Mesenchymal stem cell (in vitro differentiated cells and primary cell): ENCODE results near the gene PNMA6E.

Experiments
- DNase-seq: peaks from one replicate; pipeline ENCODE4 v3.0.0-alpha.2; 2013
- H2AFZ ChIP-seq: one replicate; pipeline ENCODE4 v1.6.1; 2013; ENCODE audit warnings: low read depth, mild to moderate bottlenecking, control low read depth, inconsistent platforms, low read length, moderate library complexity
- H2AK5ac ChIP-seq: 2 replicates; pipeline ENCODE4 v1.6.1; 2013; ENCODE audit warnings: low read length, moderate library complexity, mild to moderate bottlenecking, inconsistent platforms; ENCODE audit not compliant: severe bottlenecking
- H2BK120ac ChIP-seq: one replicate; pipeline ENCODE4 v1.6.1; 2013; ENCODE audit warnings: low read depth, mild to moderate bottlenecking, inconsistent platforms, low read length, moderate library complexity
- H2BK12ac ChIP-seq, 2 experiments: one replicate each; pipeline ENCODE4 v1.6.1; 2013; ENCODE audit warnings: inconsistent platforms in 2 of 2, low read length in 2 of 2, mild to moderate bottlenecking in 2 of 2, moderate library complexity in 2 of 2, control low read depth in 1 of 2
- H2BK15ac ChIP-seq: one replicate; pipeline ENCODE4 v1.6.1; 2013; ENCODE audit warnings: mild to moderate bottlenecking, low read depth, inconsistent platforms; ENCODE audit not compliant: poor library complexity, severe bottlenecking
- H2BK5ac ChIP-seq: 2 replicates; pipeline ENCODE4 v1.6.1; 2013; ENCODE audit warnings: low read depth, mild to moderate bottlenecking, low read length, control low read depth, inconsistent platforms; ENCODE audit not compliant: poor library complexity, severe bottlenecking
- H3K14ac ChIP-seq, 2 experiments: one replicate each; pipeline ENCODE4 v1.6.1; 2013; ENCODE audit warnings: inconsistent platforms in 2 of 2, low read length in 2 of 2, control low read depth in 1 of 2, mild to moderate bottlenecking in 1 of 2, moderate library complexity in 1 of 2
- H3K18ac ChIP-seq, 2 experiments: one replicate each; pipeline ENCODE4 v1.6.1; 2013; ENCODE audit warnings: inconsistent platforms in 2 of 2, low read length in 2 of 2, control low read depth in 1 of 2, low read depth in 1 of 2, mild to moderate bottlenecking in 1 of 2
- H3K23ac ChIP-seq, 2 experiments: one replicate each; pipeline ENCODE4 v1.6.1; 2013; ENCODE audit warnings: inconsistent platforms in 2 of 2, low read length in 2 of 2, mild to moderate bottlenecking in 2 of 2, moderate library complexity in 2 of 2, control low read depth in 1 of 2
- H3K27ac ChIP-seq: 2 replicates; pipeline ENCODE4 v1.5.1; 2013; ENCODE audit warnings: mild to moderate bottlenecking, moderate library complexity, low read length, control low read depth, inconsistent platforms; ENCODE audit not compliant: poor library complexity, severe bottlenecking
- H3K27me3 ChIP-seq, 2 experiments: 2 replicates each; pipeline versions ENCODE4 v1.6.1 to v1.7.0; 2013; ENCODE audit warnings: low read length in 2 of 2, mild to moderate bottlenecking in 2 of 2, moderate library complexity in 2 of 2, control low read depth in 1 of 2, inconsistent platforms in 1 of 2; ENCODE audit not compliant: control insufficient read depth in 1 of 2, insufficient read depth in 1 of 2
- H3K36me3 ChIP-seq, 2 experiments: 2 replicates each; pipeline versions ENCODE4 v1.6.1 to v1.7.0; 2013; ENCODE audit warnings: low read length in 2 of 2, control low read depth in 1 of 2, inconsistent platforms in 1 of 2, low read depth in 1 of 2, mild to moderate bottlenecking in 1 of 2; ENCODE audit not compliant: insufficient read depth in 2 of 2, control insufficient read depth in 1 of 2
- H3K4ac ChIP-seq, 2 experiments: one replicate each; pipeline ENCODE4 v1.6.1; 2013; ENCODE audit warnings: inconsistent platforms in 2 of 2, low read length in 2 of 2, mild to moderate bottlenecking in 2 of 2, moderate library complexity in 2 of 2, control low read depth in 1 of 2, low read depth in 1 of 2
- H3K4me1 ChIP-seq: 2 replicates; pipeline ENCODE4 v1.6.1; 2013; ENCODE audit warnings: low read depth, low read length, control low read depth; ENCODE audit not compliant: control insufficient read depth, insufficient read depth
- H3K4me2 ChIP-seq: 2 replicates; pipeline ENCODE4 v1.6.1; 2013; ENCODE audit warnings: low read length, mild to moderate bottlenecking, inconsistent platforms; ENCODE audit not compliant: poor library complexity, severe bottlenecking
- H3K4me3 ChIP-seq, 2 experiments: 2 replicates each; pipeline versions ENCODE4 v1.5.1 to v1.7.0; 2013; ENCODE audit warnings: low read length in 2 of 2, mild to moderate bottlenecking in 2 of 2, control low read depth in 1 of 2, low read depth in 1 of 2; ENCODE audit not compliant: insufficient read depth in 1 of 2
- H3K79me1 ChIP-seq: replicated peaks from 2 replicates; pipeline ENCODE4 v1.6.1; 2013; ENCODE audit warnings: mild to moderate bottlenecking, control low read depth, low read length, inconsistent platforms; ENCODE audit not compliant: poor library complexity, severe bottlenecking
- H3K9ac ChIP-seq: 2 replicates; pipeline ENCODE4 v1.7.0; 2013; ENCODE audit warnings: mild to moderate bottlenecking, low read length, moderate library complexity
- H3K9me3 ChIP-seq: 2 replicates; pipeline ENCODE4 v1.7.0; 2013; ENCODE audit warnings: mild to moderate bottlenecking, low read length; ENCODE audit not compliant: control insufficient read depth
- H4K8ac ChIP-seq: one replicate; pipeline ENCODE4 v1.6.1; 2013; ENCODE audit warnings: inconsistent platforms, mild to moderate bottlenecking, low read length, moderate library complexity
- H4K91ac ChIP-seq: one replicate; pipeline ENCODE4 v1.6.1; 2013; ENCODE audit warnings: mild to moderate bottlenecking, low read length, inconsistent platforms
- WGBS: methylation state at CpG from one replicate; pipeline ENCODE4 v1.1.7; 2013; ENCODE audit warnings: mixed read lengths; 5-methylcytosine and 5-hydroxymethylcytosine counted together

The PNMA6E gene

GRCh38 chrX:153351981-153352380 is 49.2 kb downstream of the PNMA6E start:
- no peak overlapping the region for H3K4me2 ChIP-seq
- WGBS: 91% methylated on average over 8 of the region's 8 CpGs
- H2BK120ac ChIP-seq: no peak overlapping the region
- H3K18ac ChIP-seq: no peak overlapping the region
- H3K79me1 ChIP-seq: peaks cover 2% of the 10 kb centered on the region
- H4K91ac ChIP-seq: no peak overlapping the region
- no peak overlapping the region for H3K9ac ChIP-seq
- H3K9me3 ChIP-seq: peaks cover 10% of the 10 kb centered on the region
- H3K4ac ChIP-seq: no peak overlapping the region
- H2BK15ac ChIP-seq: no peak overlapping the region
- H3K4me1 ChIP-seq: no peaks in the 10 kb centered on the region
- no peak overlapping the region for H3K14ac ChIP-seq
- DNase-seq: no peak
- H3K27me3 ChIP-seq: peaks cover 0 to 13% of the 10 kb centered on the region in 2 experiments
- no peak overlapping the region for H2BK12ac ChIP-seq
- H2BK5ac ChIP-seq: no peak overlapping the region
- H2AFZ ChIP-seq: no peak overlapping the region
- H4K8ac ChIP-seq: no peak overlapping the region
- no peak overlapping the region for H3K4me3 ChIP-seq
- H3K36me3 ChIP-seq: peaks cover 24 to 43% of the 10 kb centered on the region in 2 experiments
- H2AK5ac ChIP-seq: no peak overlapping the region
- no peak overlapping the region for H3K27ac ChIP-seq
- H3K23ac ChIP-seq: no peak overlapping the region

- H2BK120ac ChIP-seq: no peak overlapping the region
- DNase-seq: no peak
- no peaks in the 10 kb centered on the region for H3K4me1 ChIP-seq
- no peak overlapping the region for H4K8ac ChIP-seq
- H3K4me3 ChIP-seq: no peak overlapping the region
- H3K27me3 ChIP-seq: peaks cover 0 to 13% of the 10 kb centered on the region in 2 experiments
- H2BK5ac ChIP-seq: no peak overlapping the region
- no peak overlapping the region for H3K18ac ChIP-seq
- no peak overlapping the region for H4K91ac ChIP-seq
- H3K4ac ChIP-seq: no peak overlapping the region
- H3K23ac ChIP-seq: no peak overlapping the region
- WGBS: 100% methylated on average over 4 of the region's 5 CpGs
- no peak overlapping the region for H2AFZ ChIP-seq
- H3K9me3 ChIP-seq: peaks cover 8% of the 10 kb centered on the region
- no peak overlapping the region for H2AK5ac ChIP-seq
- no peak overlapping the region for H3K27ac ChIP-seq
- no peak overlapping the region for H2BK15ac ChIP-seq
- H2BK12ac ChIP-seq: no peak overlapping the region
- H3K36me3 ChIP-seq: peaks cover 43 to 53% of the 10 kb centered on the region in 2 experiments
- no peak overlapping the region for H3K14ac ChIP-seq
- no peak overlapping the region for H3K4me2 ChIP-seq
- no peak overlapping the region for H3K9ac ChIP-seq
- peaks cover 9% of the 10 kb centered on the region for H3K79me1 ChIP-seq
These were observed 51.2 kb downstream of the PNMA6E start for GRCh38 chrX:153349952-153350351.

- H3K4me3 ChIP-seq: no peak overlapping the region
- no peak overlapping the region for H2BK15ac ChIP-seq
- DNase-seq: no peak
- H4K8ac ChIP-seq: no peak overlapping the region
- H3K36me3 ChIP-seq: peaks cover 55 to 63% of the 10 kb centered on the region in 2 experiments
- no peak overlapping the region for H4K91ac ChIP-seq
- H3K14ac ChIP-seq: no peak overlapping the region
- no peak overlapping the region for H3K9ac ChIP-seq
- H3K27me3 ChIP-seq: peaks cover 0 to 7% of the 10 kb centered on the region in 2 experiments
- H3K4ac ChIP-seq: no peak overlapping the region
- no peak overlapping the region for H2AFZ ChIP-seq
- H2BK12ac ChIP-seq: no peak overlapping the region
- H3K4me1 ChIP-seq: no peaks in the 10 kb centered on the region
- peaks cover 8% of the 10 kb centered on the region for H3K9me3 ChIP-seq
- no peak overlapping the region for H3K4me2 ChIP-seq
- H2BK5ac ChIP-seq: no peak overlapping the region
- no peak overlapping the region for H2BK120ac ChIP-seq
- 96% methylated on average over 8 of the region's 8 CpGs for WGBS
- H2AK5ac ChIP-seq: no peak overlapping the region
- no peak overlapping the region for H3K23ac ChIP-seq
- H3K18ac ChIP-seq: no peak overlapping the region
- peaks cover 10% of the 10 kb centered on the region for H3K79me1 ChIP-seq
- H3K27ac ChIP-seq: no peak overlapping the region
These were observed 52.7 kb downstream of the PNMA6E start for GRCh38 chrX:153348421-153348820.

GRCh38 chrX:153347530-153347929 is 53.6 kb downstream of the PNMA6E start:
- DNase-seq: no peak
- Histone ChIP-seq H3K4me2 (no peak overlapping the region), H4K8ac (no peak overlapping the region), H3K27ac (no peak overlapping the region), H3K4ac (no peak overlapping the region), H3K9ac (no peak overlapping the region), H2AK5ac (no peak overlapping the region), H4K91ac (no peak overlapping the region), H3K4me1 (no peaks in the 10 kb centered on the region), H2BK12ac (no peak overlapping the region), H3K23ac (no peak overlapping the region), H3K79me1 (peaks cover 10% of the 10 kb centered on the region), H3K18ac (no peak overlapping the region), H3K14ac (no peak overlapping the region), H2BK5ac (no peak overlapping the region), H3K4me3 (no peak overlapping the region), H2BK15ac (no peak overlapping the region), H3K36me3 (peaks cover 55 to 63% of the 10 kb centered on the region in 2 experiments), H2AFZ (no peak overlapping the region), H3K9me3 (peaks cover 10% of the 10 kb centered on the region), H2BK120ac (no peak overlapping the region), H3K27me3 (peaks cover 0 to 5% of the 10 kb centered on the region in 2 experiments)
- WGBS: 96% methylated on average over 38 of the region's 38 CpGs
